ENCODE measurements around the gene RPP21. TPM values are rescaled to one million over a fixed set of nuclear protein-coding genes. Genes with fewer than 3 reads are reported as not detected.
A peak's percentile ranks its signal among the peaks of the same experiment; 100 is the strongest.
"Not testable (repeated sequence)": the region's sequence is repeated elsewhere in the genome, so short reads cannot be mapped to it uniquely, and the experiment has no call there.

RPP21 gene
- total and polyA plus RNA-seq, 5 experiments from 2014 or later: 48.2 to 92.4 (median 61.1) TPM

- Mint-ChIP-seq H3K27me3 (peaks cover 36 to 63% (median 38%) of the 10 kb centered on the region in 5 donors), H3K4me1 (peaks cover 6 to 11% (median 6%) of the 10 kb centered on the region in 4 donors), H3K9me3 (peaks cover 0 to 6% (median 0%) of the 10 kb centered on the region in 9 donors), H3K4me3 (no peak overlapping the region), H3K36me3 (peaks cover 0 to 6% (median 0%) of the 10 kb centered on the region in 3 donors), H3K27ac (no peak overlapping the region)
- POLR2A ChIA-PET: no interaction called here
- ATAC-seq (no peak), DNase-seq (no peak)
These were observed 14.3 kb downstream of the RPP21 start for GRCh38 chr6:30359276-30359675.

- peaks cover 6 to 11% (median 6%) of the 10 kb centered on the region in 4 donors for H3K4me1 Mint-ChIP-seq
- peak overlapping the region in 1 of 10 donors; percentile 74 for H3K27ac Mint-ChIP-seq
- peaks cover 0 to 6% (median 0%) of the 10 kb centered on the region in 9 donors for H3K9me3 Mint-ChIP-seq
- H3K27me3 Mint-ChIP-seq: peaks cover 37 to 62% (median 43%) of the 10 kb centered on the region in 5 donors
- ATAC-seq (no peak), DNase-seq (no peak)
- H3K4me3 Mint-ChIP-seq: no peak overlapping the region
- POLR2A ChIA-PET: no interaction called here
- peaks cover 0 to 6% (median 0%) of the 10 kb centered on the region in 3 donors for H3K36me3 Mint-ChIP-seq
These were observed 15.2 kb downstream of the RPP21 start for GRCh38 chr6:30360139-30360538.

GRCh38 chr6:30361661-30362060 lies 16.7 kb downstream of the RPP21 start:
- ATAC-seq: no peak
- POLR2A ChIA-PET: no interaction called here

GRCh38 chr6:30363459-30363858 lies 18.5 kb downstream of the RPP21 start:
- POLR2A ChIA-PET: no interaction called here

More at GRCh38 chr6:30361661-30362060, 16.7 kb downstream of the RPP21 start:
- H3K27ac Mint-ChIP-seq: no peak overlapping the region
- H3K36me3 Mint-ChIP-seq: peaks cover 0 to 6% (median 0%) of the 10 kb centered on the region in 3 donors
- H3K27me3 Mint-ChIP-seq: peaks cover 46 to 72% (median 56%) of the 10 kb centered on the region in 5 donors
- no peak for DNase-seq
- H3K4me3 Mint-ChIP-seq: no peak overlapping the region
- peaks cover 0 to 6% (median 0%) of the 10 kb centered on the region in 9 donors for H3K9me3 Mint-ChIP-seq
- H3K4me1 Mint-ChIP-seq: peaks cover 6 to 11% (median 6%) of the 10 kb centered on the region in 4 donors

GRCh38 chr6:30364591-30364990 lies 19.6 kb downstream of the RPP21 start:
- Mint-ChIP-seq H3K27ac (no peak overlapping the region), H3K27me3 (peaks cover 39 to 62% (median 55%) of the 10 kb centered on the region in 5 donors), H3K4me1 (no peaks in the 10 kb centered on the region), H3K4me3 (no peak overlapping the region), H3K9me3 (peaks cover 0 to 9% (median 0%) of the 10 kb centered on the region in 9 donors), H3K36me3 (peaks cover 0 to 6% (median 0%) of the 10 kb centered on the region in 3 donors)
- POLR2A ChIA-PET: no interaction called here
- no peak for DNase-seq
- no peak for ATAC-seq

More at GRCh38 chr6:30363459-30363858, 18.5 kb downstream of the RPP21 start:
- H3K36me3 Mint-ChIP-seq: peaks cover 0 to 6% (median 0%) of the 10 kb centered on the region in 3 donors
- no peak overlapping the region for H3K4me3 Mint-ChIP-seq
- DNase-seq: no peak
- H3K9me3 Mint-ChIP-seq: peaks cover 0 to 6% (median 0%) of the 10 kb centered on the region in 9 donors
- H3K27ac Mint-ChIP-seq: no peak overlapping the region
- no peak for ATAC-seq
- H3K27me3 Mint-ChIP-seq: peaks cover 44 to 66% (median 57%) of the 10 kb centered on the region in 5 donors
- H3K4me1 Mint-ChIP-seq: no peaks in the 10 kb centered on the region

GRCh38 chr6:30369280-30369679 lies 24.3 kb downstream of the RPP21 start:
- H3K27ac Mint-ChIP-seq, H3K9me3 Mint-ChIP-seq, H3K4me3 Mint-ChIP-seq, H3K36me3 Mint-ChIP-seq, DNase-seq, ATAC-seq, POLR2A ChIA-PET, H3K4me1 Mint-ChIP-seq: not testable (repeated sequence)
- H3K27me3 Mint-ChIP-seq: peaks cover 19 to 39% (median 30%) of the 10 kb centered on the region in 5 donors

- ATAC-seq (no peak), DNase-seq (no peak)
- Mint-ChIP-seq H3K36me3 (no peaks in the 10 kb centered on the region), H3K27me3 (peaks cover 14 to 57% (median 35%) of the 10 kb centered on the region in 5 donors), H3K9me3 (no peaks in the 10 kb centered on the region), H3K27ac (no peak overlapping the region), H3K4me3 (no peak overlapping the region), H3K4me1 (no peaks in the 10 kb centered on the region)
- POLR2A ChIA-PET: no interaction called here
These were observed 33.5 kb downstream of the RPP21 start for GRCh38 chr6:30378290-30378937.

- Mint-ChIP-seq H3K9me3 (no peaks in the 10 kb centered on the region), H3K4me1 (peaks cover 0 to 1% (median 0%) of the 10 kb centered on the region in 4 donors), H3K27me3 (peaks cover 26 to 70% (median 48%) of the 10 kb centered on the region in 5 donors), H3K36me3 (no peaks in the 10 kb centered on the region), H3K27ac (no peak overlapping the region), H3K4me3 (no peak overlapping the region)
- POLR2A ChIA-PET: no interaction called here
- no peak for DNase-seq
- no peak for ATAC-seq
These were observed 35.5 kb downstream of the RPP21 start for GRCh38 chr6:30380464-30380863.

GRCh38 chr6:30386166-30386565 lies 41.2 kb downstream of the RPP21 start:
- Mint-ChIP-seq H3K9me3 (no peaks in the 10 kb centered on the region), H3K27ac (no peak overlapping the region), H3K27me3 (peaks cover 53 to 95% (median 69%) of the 10 kb centered on the region in 5 donors), H3K4me1 (peaks cover 0 to 1% (median 0%) of the 10 kb centered on the region in 4 donors), H3K4me3 (no peak overlapping the region), H3K36me3 (no peaks in the 10 kb centered on the region)
- no peak for DNase-seq
- no peak for ATAC-seq
- POLR2A ChIA-PET: no interaction called here

- Mint-ChIP-seq H3K4me1 (no peaks in the 10 kb centered on the region), H3K4me3 (no peak overlapping the region), H3K27ac (no peak overlapping the region), H3K9me3 (no peaks in the 10 kb centered on the region), H3K27me3 (peaks cover 43 to 86% (median 63%) of the 10 kb centered on the region in 5 donors), H3K36me3 (no peaks in the 10 kb centered on the region)
- DNase-seq (no peak), ATAC-seq (no peak)
- POLR2A ChIA-PET: no interaction called here
These were observed 46.3 kb downstream of the RPP21 start for GRCh38 chr6:30391240-30391639.

GRCh38 chr6:30394139-30394538 lies 49.2 kb downstream of the RPP21 start:
- H3K36me3 Mint-ChIP-seq: no peaks in the 10 kb centered on the region
- H3K27me3 Mint-ChIP-seq: peaks cover 29 to 86% (median 51%) of the 10 kb centered on the region in 5 donors
- peaks cover 0 to 1% (median 0%) of the 10 kb centered on the region in 4 donors for H3K4me1 Mint-ChIP-seq
- no peak overlapping the region for H3K4me3 Mint-ChIP-seq
- no peak overlapping the region for H3K27ac Mint-ChIP-seq
- DNase-seq (no peak), ATAC-seq (no peak)
- POLR2A ChIA-PET: interaction anchor here (0.6 kb wide), 1 partner anchor 1581 kb away, joined by 4 read pairs; no protein-coding TSS in a partner anchor
- no peaks in the 10 kb centered on the region for H3K9me3 Mint-ChIP-seq
